ENCODE measurements around the gene CCNB1. TPM values are rescaled to one million over a fixed set of nuclear protein-coding genes. Genes with fewer than 3 reads are reported as not detected.

Gene CCNB1
- total RNA-seq, 1 donor from 2014 or later, result 243 TPM

- H3K4me3 ChIP-seq (ENCODE audit: low read depth, low read length), result no peak overlapping the region
- TF ChIP-seq CTCF (conservative IDR thresholded peaks at IDR 0.05; ENCODE audit: low read depth, low read length), result no peak
- no peak for DNase-seq (ENCODE audit: low read depth)
Measured at GRCh38 chr5:69209602-69210001, 42.7 kb downstream of the CCNB1 start.

GRCh38 chr5:69211200-69211599 is 44.2 kb downstream of the CCNB1 start:
- DNase-seq (ENCODE audit: low read depth), result no peak
- no peak for TF ChIP-seq CTCF (conservative IDR thresholded peaks at IDR 0.05; ENCODE audit: low read depth, low read length)
- H3K4me3 ChIP-seq (ENCODE audit: low read depth, low read length), result no peak overlapping the region

GRCh38 chr5:69212022-69212421 is 45.1 kb downstream of the CCNB1 start:
- no peak for TF ChIP-seq CTCF (conservative IDR thresholded peaks at IDR 0.05; ENCODE audit: low read depth, low read length)
- H3K4me3 ChIP-seq (ENCODE audit: low read depth, low read length), result no peak overlapping the region
- DNase-seq (ENCODE audit: low read depth), result no peak

GRCh38 chr5:69213513-69214215 is 46.7 kb downstream of the CCNB1 start:
- no peak overlapping the region for H3K4me3 ChIP-seq (ENCODE audit: low read depth, low read length)
- no peak for DNase-seq (ENCODE audit: low read depth)
- TF ChIP-seq CTCF (conservative IDR thresholded peaks at IDR 0.05; ENCODE audit: low read depth, low read length), result no peak

GRCh38 chr5:69217151-69217511 is 50.2 kb downstream of the CCNB1 start:
- no peak for TF ChIP-seq CTCF (conservative IDR thresholded peaks at IDR 0.05; ENCODE audit: low read depth, low read length)
- no peak for DNase-seq (ENCODE audit: low read depth)
- H3K4me3 ChIP-seq (ENCODE audit: low read depth, low read length), result peak overlapping the region; percentile 99

- peak overlapping the region; percentile 99 for H3K4me3 ChIP-seq (ENCODE audit: low read depth, low read length)
- no peak for DNase-seq (ENCODE audit: low read depth)
- no peak for TF ChIP-seq CTCF (conservative IDR thresholded peaks at IDR 0.05; ENCODE audit: low read depth, low read length)
Measured at GRCh38 chr5:69217548-69218526, 50.9 kb downstream of the CCNB1 start.
